ENCODE results near the gene FGF12. TPM values are rescaled to one million over a fixed set of nuclear protein-coding genes. Genes with fewer than 3 reads are reported as not detected.

Gene FGF12
- polyA plus RNA-seq, 2 of the 4 experiments (the other 2 are of a cell fraction): 0.63 to 1.1 TPM

DNA sequence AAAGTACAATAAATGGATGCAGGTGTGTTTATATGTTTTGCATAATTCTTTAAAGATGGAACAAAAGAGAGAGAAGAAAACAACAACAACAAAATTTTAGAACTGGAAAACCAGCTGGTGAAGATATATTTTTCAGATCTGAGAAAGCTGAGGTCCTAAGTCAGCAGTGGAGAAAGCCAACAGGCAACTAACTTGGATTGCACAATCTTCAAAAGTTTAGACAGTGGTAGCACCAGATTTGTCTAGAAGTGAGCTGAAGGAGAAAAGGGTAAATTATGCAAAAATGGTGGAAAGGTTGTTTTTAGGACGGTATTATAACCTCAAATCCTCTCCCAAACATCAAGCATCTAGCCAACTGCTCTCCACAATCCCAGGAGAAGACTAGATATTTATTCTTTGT is 17.0 kb downstream of the FGF12 start:
- no peak for TF ChIP-seq ZC3H11A (IDR thresholded peaks at IDR 0.05)
- TF ChIP-seq EHMT2 (IDR thresholded peaks at IDR 0.05; ENCODE audit: low read depth): no peak
- TF ChIP-seq HOXA7 (CRISPR knock-in tag; IDR thresholded peaks at IDR 0.05): no peak
- no peak for TF ChIP-seq ZNF302 (CRISPR knock-in tag; IDR thresholded peaks at IDR 0.05)
- no peak for TF ChIP-seq KDM5A (IDR thresholded peaks at IDR 0.05)
- no peaks in the 10 kb centered on the region for H3K4me1 ChIP-seq
- ChIA-PET POLR2A (no interaction called here), CTCF (no interaction called here)
- no peak overlapping the region for H3K27ac ChIP-seq
- no peak for DNase-seq (ENCODE audit: low read depth in 1 of 2, low spot score in 1 of 2)
- ATAC-seq: no peak
- H3K4me3 ChIP-seq: no peak overlapping the region
- H3K4me2 ChIP-seq: no peak overlapping the region
- H3K9me3 ChIP-seq: no peaks in the 10 kb centered on the region
- FAIRE-seq: no peak
- 0% methylated on average over 1 of the region's 1 CpG for WGBS (ENCODE audit: missing lambda C conversion rate)

DNA sequence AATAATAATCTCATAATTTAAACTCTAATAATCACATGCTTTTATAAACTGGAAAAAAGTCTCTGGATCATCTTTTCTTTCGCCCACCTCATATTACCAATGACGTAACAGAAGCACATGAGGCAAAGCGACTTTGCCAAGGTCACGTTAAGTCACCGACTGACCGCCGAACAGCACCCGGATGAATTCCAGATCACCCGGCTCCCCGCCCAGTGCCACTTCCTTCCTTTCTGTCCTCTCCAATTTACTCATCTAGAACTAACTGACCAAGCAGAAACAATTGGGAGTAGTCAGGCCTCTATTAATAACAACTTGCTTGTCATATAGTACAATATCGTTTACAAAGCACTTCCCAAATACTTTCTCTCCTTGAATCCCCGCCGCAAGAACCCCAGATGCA is 21.1 kb downstream of the FGF12 start:
- Histone ChIP-seq H3K27ac (no peak overlapping the region), H3K4me3 (no peak overlapping the region), H3K9me3 (no peaks in the 10 kb centered on the region), H3K4me1 (no peaks in the 10 kb centered on the region), H3K4me2 (no peak overlapping the region)
- TF ChIP-seq BCL3 (IDR thresholded peaks at IDR 0.05) (no peak), KDM5A (IDR thresholded peaks at IDR 0.05) (no peak), ESRRA (IDR thresholded peaks at IDR 0.05; ENCODE audit: borderline replicate concordance, low read length) (no peak), ZNF302 (CRISPR knock-in tag; IDR thresholded peaks at IDR 0.05) (no peak), FOXS1 (CRISPR knock-in tag; IDR thresholded peaks at IDR 0.05) (no peak)
- ChIA-PET POLR2A (no interaction called here), CTCF (no interaction called here)
- DNase-seq (ENCODE audit: low read depth in 1 of 2, low spot score in 1 of 2) (no peak), FAIRE-seq (no peak), ATAC-seq (no peak)
- 75% methylated on average over 13 of the region's 13 CpGs for WGBS (ENCODE audit: missing lambda C conversion rate)

GRCh38 chr3:192700885-192701284 is 26.5 kb downstream of the FGF12 start:
- CTCF ChIA-PET: no interaction called here
- FAIRE-seq (no peak), ATAC-seq (no peak), DNase-seq (ENCODE audit: low read depth in 1 of 2, low spot score in 1 of 2) (no peak)
- Histone ChIP-seq H3K4me2 (no peak overlapping the region), H3K4me1 (no peaks in the 10 kb centered on the region), H3K27ac (no peak overlapping the region), H3K4me3 (no peak overlapping the region), H3K9me3 (no peaks in the 10 kb centered on the region)
- no peak for TF ChIP-seq USF2 (IDR thresholded peaks at IDR 0.05)
- TF ChIP-seq HOXA7 (CRISPR knock-in tag; IDR thresholded peaks at IDR 0.05): no peak
- no peak for TF ChIP-seq HES2 (IDR thresholded peaks at IDR 0.05)
- TF ChIP-seq CHD2 (IDR thresholded peaks at IDR 0.05; ENCODE audit: low read length, partially characterized antibody): no peak
- POLR2A ChIA-PET: no interaction called here

DNA sequence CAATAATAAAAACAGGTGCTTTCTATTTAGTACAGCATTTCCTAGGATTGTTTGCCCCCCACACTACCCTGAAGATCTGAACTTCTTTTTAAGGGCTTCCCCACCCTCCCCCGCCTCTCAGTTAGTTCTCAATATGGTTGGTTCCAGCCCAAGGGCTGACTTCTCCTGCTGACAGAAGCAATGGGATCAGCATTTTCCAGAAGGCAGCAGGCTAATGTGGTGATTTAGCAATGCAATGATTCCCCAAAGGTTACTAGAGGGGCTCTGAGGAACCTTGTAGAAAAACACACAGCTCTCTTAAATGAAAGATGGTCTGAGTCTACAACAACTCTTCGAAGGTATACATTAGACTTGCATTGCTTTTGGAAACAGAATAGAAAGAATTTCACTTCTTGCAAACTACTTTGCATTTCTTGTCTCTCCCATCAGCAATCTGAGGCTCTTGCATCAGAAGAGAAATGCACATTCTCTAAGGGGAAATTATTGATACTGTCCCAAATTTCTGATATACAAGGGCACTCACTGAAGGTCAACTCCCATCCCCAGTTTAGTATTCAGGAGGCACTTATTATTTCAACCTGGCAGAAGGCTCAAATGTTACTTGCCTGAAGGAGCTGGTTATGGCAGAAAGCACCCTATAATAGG is 30.3 kb downstream of the FGF12 start:
- POLR2A ChIA-PET: no interaction called here
- no peak for ATAC-seq

More for the DNA sequence above, 30.3 kb downstream of the FGF12 start:
- FAIRE-seq: no peak
- H3K4me2 ChIP-seq: no peak overlapping the region
- H3K4me1 ChIP-seq: no peaks in the 10 kb centered on the region
- DNase-seq (ENCODE audit: low read depth in 1 of 2, low spot score in 1 of 2): no peak
- H3K4me3 ChIP-seq: no peak overlapping the region
- H3K27ac ChIP-seq: no peak overlapping the region
- CTCF ChIA-PET: interaction anchor here (1.4 kb wide), 1 partner anchor 33 kb away, joined by 3 read pairs; no protein-coding TSS in a partner anchor
- TF ChIP-seq EHF (CRISPR knock-in tag; IDR thresholded peaks at IDR 0.05): no peak
- no peak for TF ChIP-seq E2F6 (IDR thresholded peaks at IDR 0.05; ENCODE audit: borderline replicate concordance, low read depth)
- no peak for TF ChIP-seq POLR2A (IDR thresholded peaks at IDR 0.05; ENCODE audit: low read length)
- 5% methylated on average over 2 of the region's 2 CpGs for WGBS (ENCODE audit: missing lambda C conversion rate)
- H3K9me3 ChIP-seq: no peaks in the 10 kb centered on the region

All from A549 (cell line).